GM18951 (cell line): ENCODE results near the gene ORC4.

Source experiments
- POLR2A ChIP-seq: IDR thresholded peaks from 4 replicates; pipeline ENCODE4 v1.6.1; 2011; ENCODE audit warnings: mild to moderate bottlenecking; ENCODE audit not compliant: insufficient read length, insufficient read depth; ENCODE audit errors: extremely low read depth
- in situ Hi-C: fragments of 300-500 bp; cut with MboI; formaldehyde crosslinking; loops from one replicate; pipeline ENCODE4 v1.12.0; 2022; ENCODE audit warnings: low sequenced_read_pairs, mixed read lengths, inconsistent platforms; ENCODE audit not compliant: unreplicated experiment

The ORC4 gene

GRCh38 chr2:147934881-147935620 is 85.5 kb downstream of the ORC4 start:
- TF ChIP-seq POLR2A = no peak
- in situ Hi-C loops = no loop called here

- TF ChIP-seq POLR2A = no peak
- in situ Hi-C loops = no loop called here
These were observed 86.6 kb downstream of the ORC4 start for GRCh38 chr2:147933931-147934330.

- TF ChIP-seq POLR2A = no peak
- in situ Hi-C loops = no loop called here
These were observed 93.4 kb downstream of the ORC4 start for GRCh38 chr2:147927053-147927588.

DNA sequence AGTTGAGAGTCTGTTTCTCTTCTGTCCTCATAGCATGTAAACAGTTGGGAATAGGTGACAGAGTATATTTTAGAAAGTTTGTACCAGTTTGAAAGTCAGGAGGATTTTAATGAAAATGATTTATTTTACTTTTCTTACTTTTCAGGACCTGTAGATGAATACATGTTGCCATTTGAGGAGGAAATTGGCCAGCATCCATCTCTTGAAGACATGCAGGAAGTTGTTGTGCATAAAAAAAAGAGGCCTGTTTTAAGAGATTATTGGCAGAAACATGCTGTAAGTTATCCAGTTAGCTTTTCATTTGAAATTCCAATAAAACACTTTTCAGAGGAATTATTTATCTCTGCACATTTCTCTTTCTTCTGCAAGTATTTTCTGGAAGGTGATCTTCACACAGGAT is 94.7 kb downstream of the ORC4 start:
- no peak for TF ChIP-seq POLR2A
- in situ Hi-C loops = no loop called here

DNA sequence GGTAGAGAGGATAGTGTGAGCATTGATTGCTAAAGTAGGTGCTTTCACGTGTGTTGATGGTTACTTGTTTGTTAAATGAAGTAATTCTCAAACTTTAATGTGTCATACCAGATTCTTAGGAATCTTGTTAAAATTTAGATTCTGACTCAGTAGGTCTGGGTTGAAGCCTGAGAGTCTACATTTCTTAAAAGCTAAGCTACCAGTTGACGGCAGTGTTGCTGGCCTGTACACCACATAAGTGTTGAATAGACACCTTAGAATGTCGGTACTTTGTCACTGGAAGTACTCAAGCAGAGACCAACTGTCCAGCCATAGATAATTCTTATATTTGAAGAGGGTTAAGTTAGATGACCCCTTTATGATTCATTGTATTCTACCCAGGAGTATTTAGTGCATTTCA is 95.9 kb downstream of the ORC4 start:
- TF ChIP-seq POLR2A = no peak
- in situ Hi-C loops = loop anchor here (25.0 kb wide), 1 partner anchor 1187 kb away; no protein-coding TSS in a partner anchor

DNA sequence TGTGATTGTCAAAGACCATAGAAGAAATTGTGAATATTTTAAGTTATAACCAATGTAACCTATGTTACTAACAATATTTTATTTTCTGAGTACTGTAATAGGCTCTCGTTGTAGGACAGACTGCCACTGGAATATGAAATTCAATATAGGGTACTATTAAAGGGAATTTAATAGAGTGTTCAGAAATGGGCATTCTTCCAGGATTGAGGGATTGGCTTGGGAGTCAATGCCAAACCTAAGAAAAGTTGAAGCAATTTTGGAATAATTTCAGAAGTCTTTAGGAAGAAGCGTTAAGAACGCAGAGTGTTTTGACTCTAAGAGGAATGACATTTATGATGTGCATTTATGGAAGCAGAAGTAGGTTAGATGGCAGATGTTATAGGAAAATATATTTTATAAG is 96.7 kb downstream of the ORC4 start:
- in situ Hi-C loops = loop anchor here (25.0 kb wide), 1 partner anchor 1187 kb away; no protein-coding TSS in a partner anchor
- no peak for TF ChIP-seq POLR2A

DNA sequence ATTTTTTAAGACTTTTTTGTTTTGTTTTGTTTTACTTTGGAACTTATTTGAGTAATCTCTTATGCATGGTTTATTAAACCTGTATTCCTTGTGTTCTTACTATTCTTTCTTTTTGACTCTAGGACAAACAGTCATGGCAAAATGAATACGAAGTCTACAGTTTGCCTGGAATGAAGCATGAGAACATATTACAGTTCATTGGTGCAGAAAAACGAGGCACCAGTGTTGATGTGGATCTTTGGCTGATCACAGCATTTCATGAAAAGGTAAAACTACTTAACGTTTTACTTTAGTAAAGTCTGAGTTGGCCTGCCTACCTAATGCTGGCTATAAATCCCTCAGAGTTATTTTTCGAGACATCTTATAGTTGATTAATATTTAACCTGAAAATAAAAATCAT is 103.4 kb downstream of the ORC4 start:
- in situ Hi-C loops = loop anchor here (10.0 to 25.0 kb wide), 2 partner anchors 842 to 1180 kb away; no protein-coding TSS in a partner anchor
- TF ChIP-seq POLR2A = no peak

DNA sequence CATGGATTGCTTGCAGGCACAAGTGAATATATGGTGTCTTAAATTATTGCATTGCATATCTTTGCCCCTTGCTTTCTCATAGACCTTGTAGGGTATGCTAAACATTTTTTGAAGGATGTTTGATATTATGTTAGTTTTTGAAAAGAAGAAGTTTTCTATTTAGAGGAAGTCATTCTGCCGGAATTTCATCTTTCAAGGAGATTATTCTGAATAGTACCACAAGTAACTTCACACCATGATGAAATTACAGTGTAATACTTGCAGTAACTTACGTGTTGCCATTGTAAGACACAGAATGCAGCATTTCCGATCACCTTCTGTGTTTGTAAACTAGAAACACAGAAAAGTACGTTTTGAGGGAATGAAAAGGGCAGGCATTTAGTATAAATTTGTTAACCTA is 103.8 kb downstream of the ORC4 start:
- in situ Hi-C loops = loop anchor here (10.0 to 25.0 kb wide), 2 partner anchors 842 to 1179 kb away; no protein-coding TSS in a partner anchor
- TF ChIP-seq POLR2A = no peak

DNA sequence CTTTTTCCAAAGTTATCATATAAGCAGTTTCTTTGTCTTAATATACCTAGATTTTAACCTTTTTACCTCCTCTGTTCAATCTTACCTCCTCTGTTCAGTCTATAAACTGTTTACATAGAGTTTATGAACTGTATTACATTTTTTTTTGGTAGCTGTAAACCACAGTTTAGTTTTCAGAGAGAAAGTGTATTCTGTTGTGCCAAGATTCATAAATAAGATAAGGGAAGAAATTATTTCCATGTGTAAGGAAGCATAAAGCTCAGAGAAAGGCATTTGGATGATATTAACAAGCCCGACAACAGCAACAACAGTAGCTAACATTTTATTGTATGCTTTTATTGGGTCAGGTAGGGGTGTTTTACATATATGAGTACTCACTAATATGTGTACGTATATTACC is 104.5 kb downstream of the ORC4 start:
- in situ Hi-C loops = loop anchor here (10.0 to 25.0 kb wide), 2 partner anchors 841 to 1179 kb away; no protein-coding TSS in a partner anchor
- no peak for TF ChIP-seq POLR2A

GRCh38 chr2:147913701-147914480 is 106.6 kb downstream of the ORC4 start:
- no peak for TF ChIP-seq POLR2A
- in situ Hi-C loops = loop anchor here (10.0 to 25.0 kb wide), 2 partner anchors 839 to 1177 kb away; no protein-coding TSS in a partner anchor

DNA sequence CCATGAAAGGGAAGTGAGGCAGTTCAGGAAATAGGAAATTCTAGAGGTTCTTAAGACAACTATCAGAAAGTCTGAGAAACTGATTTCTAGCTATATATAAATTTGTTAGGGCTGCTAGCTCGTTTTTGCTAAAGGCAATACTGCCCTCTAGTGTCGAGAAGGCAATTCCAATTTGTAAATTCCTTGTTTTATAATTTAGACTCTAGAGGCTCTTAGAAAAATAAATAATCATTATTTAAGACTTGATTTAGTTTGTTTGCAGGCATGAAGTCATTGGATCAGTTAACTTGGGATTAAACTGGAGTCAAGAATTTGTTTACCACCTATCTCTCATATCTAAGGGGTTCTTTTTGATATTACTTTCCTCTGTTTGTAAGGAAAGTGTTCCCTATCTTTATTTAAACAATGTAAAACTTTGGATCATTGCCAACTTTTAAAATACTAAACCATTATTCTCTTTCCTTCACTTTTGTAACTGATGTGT is 109.5 kb downstream of the ORC4 start:
- TF ChIP-seq POLR2A = no peak
- in situ Hi-C loops = loop anchor here (10.0 to 25.0 kb wide), 2 partner anchors 836 to 1174 kb away; no protein-coding TSS in a partner anchor

DNA sequence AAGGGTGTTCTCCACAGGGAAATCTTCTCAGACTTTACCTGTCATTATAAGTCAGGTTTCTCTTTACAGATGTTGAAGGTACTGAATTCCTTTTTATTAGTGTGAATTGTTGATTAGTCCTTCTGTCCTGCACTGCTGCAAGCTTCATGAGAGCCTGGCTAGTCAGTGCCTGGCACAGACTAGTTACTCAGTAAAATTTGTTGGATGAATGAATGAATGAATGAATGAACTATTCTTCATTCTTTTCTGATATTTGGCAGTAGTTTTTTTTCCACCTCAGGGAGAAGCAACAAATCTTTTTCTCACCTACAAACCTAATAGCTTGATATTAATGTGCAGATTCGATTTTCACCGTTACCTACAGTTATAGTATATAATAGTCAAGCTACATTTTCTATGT is 111.4 kb downstream of the ORC4 start:
- TF ChIP-seq POLR2A = no peak
- in situ Hi-C loops = loop anchor here (25.0 kb wide), 1 partner anchor 1172 kb away; no protein-coding TSS in a partner anchor

DNA sequence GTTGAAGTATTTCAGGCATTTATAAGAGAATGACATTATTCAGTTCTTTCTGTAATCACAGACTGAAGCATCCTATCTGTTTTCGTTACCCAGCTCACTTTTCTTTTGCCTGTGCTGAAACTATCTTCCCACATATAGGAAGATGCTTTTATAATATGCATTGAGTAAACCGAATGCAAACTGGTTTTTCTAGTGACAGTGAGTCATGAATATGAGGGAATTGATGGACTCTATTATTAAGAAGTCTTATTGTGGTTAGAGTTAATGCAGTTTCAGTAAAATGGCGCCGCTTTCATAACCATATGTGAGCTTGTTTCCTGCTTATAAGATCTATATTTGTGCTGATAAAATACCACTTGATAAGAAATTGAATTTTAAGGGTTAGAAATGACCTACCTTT is 116.5 kb downstream of the ORC4 start:
- in situ Hi-C loops = loop anchor here (25.0 kb wide), 1 partner anchor 1167 kb away; no protein-coding TSS in a partner anchor
- no peak for TF ChIP-seq POLR2A
